KMS-11 (cell line): ENCODE results near the gene TENT4B.

Source experiments
- H2AFZ ChIP-seq: fragments of 200-600 bp; sonication (generic); 2 replicates; pipeline ENCODE4 v1.6.1; 2016; ENCODE audit warnings: antibody characterized with exemption, mixed run types, low read depth
- H3K27ac ChIP-seq: fragments of 200-600 bp; sonication (generic); 2 replicates; pipeline ENCODE4 v1.6.1; 2016; ENCODE audit warnings: mild to moderate bottlenecking, mixed run types
- H3K27me3 ChIP-seq: fragments of 200-600 bp; sonication (generic); 2 replicates; pipeline ENCODE4 v1.6.1; 2017; ENCODE audit warnings: mild to moderate bottlenecking, low read depth, mixed run types, moderate library complexity; ENCODE audit not compliant: insufficient read depth
- H3K36me3 ChIP-seq: fragments of 200-600 bp; sonication (generic); 2 replicates; pipeline ENCODE4 v1.6.1; 2017; ENCODE audit warnings: mild to moderate bottlenecking, mixed run types; ENCODE audit not compliant: insufficient read depth
- H3K4me1 ChIP-seq: fragments of 200-600 bp; sonication (generic); 2 replicates; pipeline ENCODE4 v1.6.1; 2016; ENCODE audit warnings: mild to moderate bottlenecking, low read depth, mixed run types; ENCODE audit not compliant: poor library complexity, severe bottlenecking
- H3K4me2 ChIP-seq: fragments of 200-600 bp; sonication (generic); 2 replicates; pipeline ENCODE4 v1.7.0; 2016; ENCODE audit warnings: mild to moderate bottlenecking, mixed run types
- H3K4me3 ChIP-seq: fragments of 200-600 bp; sonication (generic); IDR thresholded peaks from 2 replicates; pipeline ENCODE4 v1.6.1; 2017; ENCODE audit warnings: low read depth, low read length, mixed read lengths; ENCODE audit not compliant: insufficient read depth
- H3K79me2 ChIP-seq: fragments of 200-600 bp; sonication (generic); 2 replicates; pipeline ENCODE4 v1.6.1; 2016; ENCODE audit warnings: low read depth, mixed run types; ENCODE audit not compliant: insufficient read depth
- H3K9ac ChIP-seq: fragments of 200-600 bp; sonication (generic); 2 replicates; pipeline ENCODE4 v1.6.1; 2016; ENCODE audit warnings: mild to moderate bottlenecking, mixed run types
- H4K20me1 ChIP-seq: fragments of 200-600 bp; sonication (generic); 2 replicates; pipeline ENCODE4 v1.6.1; 2016; ENCODE audit warnings: mild to moderate bottlenecking, mixed run types; ENCODE audit not compliant: insufficient read depth
- TF ChIP-seq, protein P1 (sequence below): fragments of 200-600 bp; sonication (generic); conservative IDR thresholded peaks from 2 replicates; pipeline ENCODE4 v1.6.1; 2017; ENCODE audit warnings: low read depth, mild to moderate bottlenecking, antibody characterized with exemption, low read length, moderate library complexity, mixed read lengths

The TENT4B gene

DNA sequence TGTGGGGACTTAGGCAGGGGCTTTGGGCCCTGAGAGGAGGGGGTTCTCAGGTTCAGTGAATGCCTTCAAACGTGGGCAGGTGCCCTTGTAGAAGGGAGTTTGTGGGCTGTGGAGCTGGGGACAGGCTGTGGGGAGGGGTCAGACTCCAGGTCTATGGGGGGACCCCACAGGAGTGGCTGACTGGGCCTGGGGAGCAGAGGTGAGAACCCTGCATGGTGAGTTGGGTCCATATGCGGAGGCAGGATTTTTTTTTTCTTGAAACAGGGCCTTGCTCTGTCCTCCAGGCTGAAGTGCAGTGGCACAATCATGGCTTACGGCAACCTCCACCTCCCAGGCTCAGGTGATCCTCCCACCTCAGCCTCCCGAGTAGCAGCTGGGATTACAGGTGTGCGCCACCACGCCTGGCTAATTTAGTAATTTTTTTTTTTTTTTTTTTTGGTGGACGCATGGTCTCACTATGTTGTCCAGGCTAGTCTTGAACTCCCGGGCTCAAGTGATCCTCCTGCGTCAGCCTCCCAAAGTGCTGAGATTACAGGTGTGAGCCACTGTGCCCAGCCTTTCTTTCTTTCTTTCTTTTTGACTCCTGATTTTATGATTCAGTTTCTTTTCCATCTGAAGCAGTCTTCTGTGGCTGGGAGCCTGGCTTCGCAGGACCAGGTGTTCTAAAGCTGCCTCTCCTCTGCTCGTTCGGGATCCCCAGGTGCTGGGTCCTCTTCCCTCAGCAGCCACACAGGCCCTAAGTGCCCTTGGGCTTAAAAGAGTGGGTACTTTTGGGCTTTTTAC, 94.2 kb downstream of the TENT4B start:
- TF ChIP-seq, protein P1, sequence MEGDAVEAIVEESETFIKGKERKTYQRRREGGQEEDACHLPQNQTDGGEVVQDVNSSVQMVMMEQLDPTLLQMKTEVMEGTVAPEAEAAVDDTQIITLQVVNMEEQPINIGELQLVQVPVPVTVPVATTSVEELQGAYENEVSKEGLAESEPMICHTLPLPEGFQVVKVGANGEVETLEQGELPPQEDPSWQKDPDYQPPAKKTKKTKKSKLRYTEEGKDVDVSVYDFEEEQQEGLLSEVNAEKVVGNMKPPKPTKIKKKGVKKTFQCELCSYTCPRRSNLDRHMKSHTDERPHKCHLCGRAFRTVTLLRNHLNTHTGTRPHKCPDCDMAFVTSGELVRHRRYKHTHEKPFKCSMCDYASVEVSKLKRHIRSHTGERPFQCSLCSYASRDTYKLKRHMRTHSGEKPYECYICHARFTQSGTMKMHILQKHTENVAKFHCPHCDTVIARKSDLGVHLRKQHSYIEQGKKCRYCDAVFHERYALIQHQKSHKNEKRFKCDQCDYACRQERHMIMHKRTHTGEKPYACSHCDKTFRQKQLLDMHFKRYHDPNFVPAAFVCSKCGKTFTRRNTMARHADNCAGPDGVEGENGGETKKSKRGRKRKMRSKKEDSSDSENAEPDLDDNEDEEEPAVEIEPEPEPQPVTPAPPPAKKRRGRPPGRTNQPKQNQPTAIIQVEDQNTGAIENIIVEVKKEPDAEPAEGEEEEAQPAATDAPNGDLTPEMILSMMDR: no peak
- Histone ChIP-seq H3K4me3 (no peak overlapping the region), H4K20me1 (no peaks in the 10 kb centered on the region), H3K79me2 (no peaks in the 10 kb centered on the region), H3K36me3 (no peaks in the 10 kb centered on the region), H2AFZ (no peak overlapping the region), H3K4me1 (peaks cover 8% of the 10 kb centered on the region), H3K9ac (no peak overlapping the region), H3K4me2 (no peak overlapping the region), H3K27me3 (no peaks in the 10 kb centered on the region), H3K27ac (no peak overlapping the region)

GRCh38 chr16:50247906-50248608, 95.0 kb downstream of the TENT4B start:
- H4K20me1 ChIP-seq: no peaks in the 10 kb centered on the region
- no peak overlapping the region for H3K9ac ChIP-seq
- H3K4me1 ChIP-seq: peaks cover 8% of the 10 kb centered on the region
- H3K36me3 ChIP-seq: no peaks in the 10 kb centered on the region
- H3K79me2 ChIP-seq: no peaks in the 10 kb centered on the region
- no peak overlapping the region for H3K4me2 ChIP-seq
- H2AFZ ChIP-seq: no peak overlapping the region
- no peak overlapping the region for H3K4me3 ChIP-seq
- no peak overlapping the region for H3K27ac ChIP-seq
- H3K27me3 ChIP-seq: no peaks in the 10 kb centered on the region
- TF ChIP-seq, protein P1: no peak

- H3K4me3 ChIP-seq: no peak overlapping the region
- no peak overlapping the region for H3K9ac ChIP-seq
- H3K27ac ChIP-seq: no peak overlapping the region
- no peak overlapping the region for H2AFZ ChIP-seq
- no peaks in the 10 kb centered on the region for H3K79me2 ChIP-seq
- H4K20me1 ChIP-seq: no peaks in the 10 kb centered on the region
- H3K4me2 ChIP-seq: no peak overlapping the region
- H3K36me3 ChIP-seq: no peaks in the 10 kb centered on the region
- H3K4me1 ChIP-seq: peaks cover 8% of the 10 kb centered on the region
- TF ChIP-seq, protein P1: no peak
- no peaks in the 10 kb centered on the region for H3K27me3 ChIP-seq
These were observed 95.7 kb downstream of the TENT4B start for GRCh38 chr16:50248845-50249244.

DNA sequence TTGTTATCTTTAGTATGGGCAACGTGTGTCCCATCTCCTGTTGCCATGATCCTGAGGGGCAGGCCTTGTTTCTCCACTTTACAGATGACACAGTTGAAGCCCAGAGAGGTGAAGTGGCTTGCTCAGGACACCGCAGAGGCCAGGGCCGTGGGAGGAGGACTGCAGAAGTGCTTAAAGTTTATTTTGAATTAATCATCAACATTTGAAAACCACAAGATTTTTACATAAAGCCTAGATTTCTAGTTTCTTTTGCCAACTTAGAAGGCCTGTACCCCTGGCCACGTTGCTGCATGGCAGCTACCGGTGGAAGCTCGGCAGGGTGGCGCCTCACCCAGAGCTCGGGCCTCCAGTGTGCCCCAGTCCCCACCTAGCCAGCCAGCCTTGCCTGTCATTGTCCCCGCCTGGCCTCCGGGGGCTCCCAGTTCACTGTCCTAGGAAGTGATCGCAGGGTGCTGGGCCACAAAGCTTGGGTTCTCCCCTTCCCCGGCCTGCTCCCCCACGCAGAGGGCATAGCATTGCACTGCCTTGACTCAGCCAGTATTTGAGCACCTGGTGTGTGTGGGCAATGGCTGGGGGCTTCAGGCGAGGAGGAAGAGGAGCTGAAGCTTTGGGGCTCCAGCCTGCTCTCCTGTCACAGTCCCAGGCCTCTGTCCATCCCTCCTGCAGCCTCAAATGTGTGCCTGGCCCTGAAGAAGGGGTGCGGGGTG, 98.4 kb downstream of the TENT4B start:
- Histone ChIP-seq H3K9ac (no peak overlapping the region), H3K4me3 (no peak overlapping the region), H3K4me2 (no peak overlapping the region), H3K27ac (no peak overlapping the region), H2AFZ (no peak overlapping the region), H3K79me2 (no peaks in the 10 kb centered on the region), H3K4me1 (no peaks in the 10 kb centered on the region), H3K27me3 (no peaks in the 10 kb centered on the region), H4K20me1 (no peaks in the 10 kb centered on the region), H3K36me3 (no peaks in the 10 kb centered on the region)
- TF ChIP-seq, protein P1: no peak
